ENCODE results near the gene TAF3. TPM values are rescaled to one million over a fixed set of nuclear protein-coding genes. Genes with fewer than 3 reads are reported as not detected.

Gene TAF3
- total RNA-seq, 2 donors from 2014 or later: 7.2 to 8.2 TPM

DNA sequence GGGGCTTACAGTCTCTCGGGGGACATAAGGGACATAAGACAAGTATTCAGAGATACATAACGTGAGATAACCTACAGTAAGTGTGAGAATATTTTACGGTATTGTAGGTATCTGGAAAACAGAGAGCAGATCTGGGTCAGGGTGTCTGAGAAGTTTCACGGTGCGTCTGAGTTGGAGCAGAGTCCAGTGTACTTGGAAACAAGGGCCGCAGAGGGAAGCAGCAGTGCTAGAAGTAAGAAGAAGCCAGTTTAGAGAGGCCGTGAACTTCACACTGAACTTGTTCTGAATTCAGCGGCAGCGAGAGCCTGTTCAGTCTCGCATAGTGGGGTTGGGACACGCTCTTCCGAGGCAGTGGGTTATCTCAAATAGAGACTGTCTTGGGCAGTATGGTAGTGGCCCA lies 85.5 kb downstream of the TAF3 start:
- DNase-seq (ENCODE audit: low spot score) (no peak), ATAC-seq (ENCODE audit: insufficient number of reproducible peaks, low FRiP score, low read depth) (no peak)
- Histone ChIP-seq H3K9me3 (no peaks in the 10 kb centered on the region), H3K4me1 (ENCODE audit: control insufficient read depth in 1 of 2, low read depth in 2 of 2) (no peaks in the 10 kb centered on the region), H3K27me3 (replicated peaks; ENCODE audit: insufficient read depth) (no peaks in the 10 kb centered on the region), H3K36me3 (no peaks in the 10 kb centered on the region), H3K27ac (no peak overlapping the region), H3K4me3 (no peak overlapping the region)
- TF ChIP-seq, protein P1, sequence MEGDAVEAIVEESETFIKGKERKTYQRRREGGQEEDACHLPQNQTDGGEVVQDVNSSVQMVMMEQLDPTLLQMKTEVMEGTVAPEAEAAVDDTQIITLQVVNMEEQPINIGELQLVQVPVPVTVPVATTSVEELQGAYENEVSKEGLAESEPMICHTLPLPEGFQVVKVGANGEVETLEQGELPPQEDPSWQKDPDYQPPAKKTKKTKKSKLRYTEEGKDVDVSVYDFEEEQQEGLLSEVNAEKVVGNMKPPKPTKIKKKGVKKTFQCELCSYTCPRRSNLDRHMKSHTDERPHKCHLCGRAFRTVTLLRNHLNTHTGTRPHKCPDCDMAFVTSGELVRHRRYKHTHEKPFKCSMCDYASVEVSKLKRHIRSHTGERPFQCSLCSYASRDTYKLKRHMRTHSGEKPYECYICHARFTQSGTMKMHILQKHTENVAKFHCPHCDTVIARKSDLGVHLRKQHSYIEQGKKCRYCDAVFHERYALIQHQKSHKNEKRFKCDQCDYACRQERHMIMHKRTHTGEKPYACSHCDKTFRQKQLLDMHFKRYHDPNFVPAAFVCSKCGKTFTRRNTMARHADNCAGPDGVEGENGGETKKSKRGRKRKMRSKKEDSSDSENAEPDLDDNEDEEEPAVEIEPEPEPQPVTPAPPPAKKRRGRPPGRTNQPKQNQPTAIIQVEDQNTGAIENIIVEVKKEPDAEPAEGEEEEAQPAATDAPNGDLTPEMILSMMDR (IDR thresholded peaks at IDR 0.05): no peak

DNA sequence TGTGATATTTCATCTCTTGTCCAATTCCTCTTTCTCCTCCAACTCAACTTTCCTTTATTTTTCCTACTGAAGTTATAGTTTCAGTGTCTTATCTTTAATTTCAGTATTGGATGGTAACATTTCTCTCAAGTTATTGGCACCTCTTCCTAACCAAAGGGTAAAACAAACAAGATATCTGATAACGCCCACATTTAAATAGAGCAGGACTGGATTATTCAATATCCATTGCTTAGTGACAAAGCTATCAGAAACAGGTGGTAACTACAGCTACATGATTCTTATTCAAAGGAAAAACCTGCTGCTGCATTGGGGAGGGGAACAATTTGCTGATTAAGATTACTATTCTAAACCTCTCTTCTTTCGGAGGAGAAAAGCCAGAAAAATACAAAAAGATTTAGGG lies 87.8 kb downstream of the TAF3 start:
- ATAC-seq (ENCODE audit: insufficient number of reproducible peaks, low FRiP score, low read depth) (no peak), DNase-seq (ENCODE audit: low spot score) (no peak)
- TF ChIP-seq, protein P1 (IDR thresholded peaks at IDR 0.05): no peak

DNA sequence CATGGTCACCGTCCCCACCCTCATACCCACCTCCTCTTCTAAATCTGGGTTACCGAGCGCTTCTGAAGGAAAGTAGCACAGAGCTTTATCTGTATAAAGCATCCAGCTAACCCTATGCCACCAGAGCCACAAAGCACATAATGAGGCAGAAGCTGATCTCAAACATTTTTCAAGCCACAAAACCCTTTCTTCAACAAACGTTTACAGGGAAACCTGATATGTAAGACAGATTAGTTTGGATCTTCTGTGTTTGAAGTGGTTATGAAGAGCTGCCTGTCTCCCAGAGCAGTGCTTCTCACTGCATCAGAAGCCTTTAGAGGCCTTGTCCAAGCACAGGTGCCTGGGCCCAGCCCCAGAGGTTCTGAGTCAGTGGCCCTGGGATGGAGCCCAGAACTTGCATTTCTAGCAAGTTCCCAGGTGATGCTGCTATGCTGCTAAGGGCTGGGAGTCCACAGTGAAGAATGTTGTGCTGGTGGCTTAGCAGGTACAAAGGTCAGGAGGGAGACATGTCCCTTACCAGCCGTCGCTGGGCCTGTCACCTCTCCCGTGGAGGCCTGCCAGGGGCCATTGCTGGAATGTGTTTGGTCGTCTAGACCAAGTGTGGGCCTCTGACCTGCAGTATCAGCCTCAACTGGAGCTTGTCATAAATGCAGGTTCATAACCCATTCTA lies 90.4 kb downstream of the TAF3 start:
- Histone ChIP-seq H3K4me1 (ENCODE audit: control insufficient read depth in 1 of 2, low read depth in 2 of 2) (peaks cover 0 to 6% of the 10 kb centered on the region in 2 donors), H3K27me3 (replicated peaks; ENCODE audit: insufficient read depth) (no peaks in the 10 kb centered on the region), H3K4me3 (no peak overlapping the region), H3K36me3 (no peaks in the 10 kb centered on the region), H3K9me3 (no peaks in the 10 kb centered on the region), H3K27ac (no peak overlapping the region)
- TF ChIP-seq, protein P1 (IDR thresholded peaks at IDR 0.05): no peak
- DNase-seq (ENCODE audit: low spot score): no peak
- ATAC-seq (ENCODE audit: insufficient number of reproducible peaks, low FRiP score, low read depth): no peak

More for the DNA sequence above, 87.8 kb downstream of the TAF3 start:
- H3K4me3 ChIP-seq: no peak overlapping the region
- H3K27ac ChIP-seq: no peak overlapping the region
- no peaks in the 10 kb centered on the region for H3K36me3 ChIP-seq
- H3K9me3 ChIP-seq: no peaks in the 10 kb centered on the region
- H3K27me3 ChIP-seq (replicated peaks; ENCODE audit: insufficient read depth): no peaks in the 10 kb centered on the region
- H3K4me1 ChIP-seq (ENCODE audit: control insufficient read depth in 1 of 2, low read depth in 2 of 2): no peaks in the 10 kb centered on the region

DNA sequence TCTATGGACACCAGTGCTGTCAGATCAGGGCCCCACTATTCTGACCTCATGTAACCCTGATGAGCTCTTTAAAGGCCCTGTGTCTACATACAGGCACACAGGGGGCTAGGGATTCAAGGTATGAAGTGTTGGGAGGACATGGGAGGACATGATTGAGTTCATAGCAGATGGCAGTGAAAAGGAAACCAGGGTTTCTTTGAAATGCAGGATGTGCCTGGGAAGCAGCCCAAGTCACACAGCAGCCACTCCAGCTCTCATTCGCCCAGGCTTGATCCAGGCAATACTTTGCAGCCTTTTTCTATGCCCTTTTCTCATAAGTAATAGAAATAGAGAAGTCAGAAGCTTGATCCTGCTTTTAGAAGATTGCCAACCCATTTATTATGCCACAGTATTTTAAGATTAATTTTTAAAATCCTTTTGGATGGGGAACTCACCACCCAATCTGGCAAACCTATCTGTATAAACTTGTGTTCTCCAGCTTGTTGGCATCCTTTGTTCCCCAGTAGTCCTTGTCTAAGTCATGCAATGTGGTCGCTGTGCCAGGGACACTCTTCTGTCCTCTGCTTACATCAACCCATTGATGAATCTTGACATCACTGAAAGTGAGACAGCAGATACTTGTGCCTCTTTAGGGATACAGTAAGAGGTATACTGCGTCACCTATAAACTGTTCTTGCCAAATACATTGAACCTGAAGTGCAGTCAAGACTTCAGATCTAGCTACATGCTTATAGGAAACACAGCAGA lies 95.0 kb downstream of the TAF3 start:
- TF ChIP-seq, protein P1 (IDR thresholded peaks at IDR 0.05): no peak
- Histone ChIP-seq H3K9me3 (no peaks in the 10 kb centered on the region), H3K27ac (no peak overlapping the region), H3K4me1 (ENCODE audit: control insufficient read depth in 1 of 2, low read depth in 2 of 2) (peaks cover 4 to 6% of the 10 kb centered on the region in 2 donors), H3K36me3 (no peaks in the 10 kb centered on the region), H3K4me3 (no peak overlapping the region), H3K27me3 (replicated peaks; ENCODE audit: insufficient read depth) (no peaks in the 10 kb centered on the region)
- DNase-seq (ENCODE audit: low spot score): no peak
- ATAC-seq (ENCODE audit: insufficient number of reproducible peaks, low FRiP score, low read depth): no peak

DNA sequence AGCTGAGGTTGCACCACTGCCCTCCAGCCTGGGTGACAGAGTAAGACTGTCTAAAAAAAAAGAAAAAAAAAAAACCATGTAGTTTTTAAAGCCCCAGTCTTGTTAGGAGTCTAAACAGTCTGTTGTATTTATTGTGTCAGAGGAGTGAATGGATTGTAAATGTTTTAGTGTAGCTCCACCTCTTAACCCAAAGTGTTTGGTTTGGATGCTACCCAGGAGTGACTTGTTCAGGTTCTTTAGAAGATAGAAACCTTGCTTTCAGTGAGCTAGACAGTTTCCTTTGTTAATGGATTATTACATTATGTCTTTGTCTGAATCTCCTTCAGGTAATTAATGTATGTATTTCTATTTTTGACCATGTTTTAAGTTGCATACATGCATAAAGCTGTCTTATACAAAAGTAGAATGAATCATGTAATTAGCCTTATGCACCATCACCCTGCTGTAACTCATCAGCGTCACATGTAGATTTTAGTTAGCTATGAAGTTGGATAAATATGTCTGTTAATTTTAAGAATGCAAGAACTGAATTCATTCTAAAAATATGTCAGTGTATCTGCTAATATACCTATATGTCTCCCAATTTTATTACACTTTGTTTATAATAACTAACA lies 97.7 kb downstream of the TAF3 start:
- no peaks in the 10 kb centered on the region for H3K27me3 ChIP-seq (replicated peaks; ENCODE audit: insufficient read depth)
- H3K4me1 ChIP-seq (ENCODE audit: control insufficient read depth in 1 of 2, low read depth in 2 of 2): peaks cover 4 to 6% of the 10 kb centered on the region in 2 donors
- TF ChIP-seq, protein P1 (IDR thresholded peaks at IDR 0.05): no peak
- no peak for DNase-seq (ENCODE audit: low spot score)
- no peak for ATAC-seq (ENCODE audit: insufficient number of reproducible peaks, low FRiP score, low read depth)
- H3K27ac ChIP-seq: no peak overlapping the region
- H3K9me3 ChIP-seq: no peaks in the 10 kb centered on the region
- no peaks in the 10 kb centered on the region for H3K36me3 ChIP-seq
- no peak overlapping the region for H3K4me3 ChIP-seq
